ENCODE data around the gene SKAP2. TPM values are rescaled to one million over a fixed set of nuclear protein-coding genes. Genes with fewer than 3 reads are reported as not detected.

Gene SKAP2
- total RNA-seq, 1 experiment from 2014 or later: 9.6 TPM

GRCh38 chr7:26861050-26861449 lies 3.3 kb downstream of the SKAP2 start:
- TF ChIP-seq EZH2 (IDR thresholded peaks at IDR 0.05; ENCODE audit: low read length, unreplicated experiment) (no peak), CTCF (conservative IDR thresholded peaks at IDR 0.05; ENCODE audit: low read depth, low read length) (no peak), EZH2phosphoT487 (IDR thresholded peaks at IDR 0.05; ENCODE audit: borderline replicate concordance, low read length) (no peak)
- Histone ChIP-seq H3K9me2 (replicated peaks; ENCODE audit: low read length) (no peaks in the 10 kb centered on the region), H3K79me2 (ENCODE audit: low read length) (peaks cover 67% of the 10 kb centered on the region), H2AFZ (ENCODE audit: low read length) (no peak overlapping the region), H3K27me3 (ENCODE audit: low read length) (no peaks in the 10 kb centered on the region), H4K20me1 (ENCODE audit: low read length) (no peaks in the 10 kb centered on the region), H3K27ac (ENCODE audit: low read length) (no peak overlapping the region), H3K36me3 (ENCODE audit: low read depth, low read length) (no peaks in the 10 kb centered on the region), H3K4me1 (ENCODE audit: insufficient read depth, low read length) (peaks cover 24% of the 10 kb centered on the region), H3K4me2 (ENCODE audit: low read length) (peak overlapping the region; percentile 28; the same call in 1 of the 2 replicates), H3K4me3 (ENCODE audit: low read length) (no peak overlapping the region), H3K9ac (ENCODE audit: low read length) (no peak overlapping the region), H3K9me3 (ENCODE audit: low read length) (no peaks in the 10 kb centered on the region), H3F3A (ENCODE audit: low read length, unreplicated experiment) (no peaks in the 10 kb centered on the region)
- BruUV-seq (replicated peaks): no TSS peak
- CTCF ChIA-PET: no interaction called here
- POLR2A ChIA-PET (ENCODE audit: unreplicated experiment): interaction anchor here (0.7 kb wide), 1 partner anchor 201 kb away, joined by 5 read pairs; no protein-coding TSS in a partner anchor
- no peak for DNase-seq
- ATAC-seq: no peak
- intact Hi-C loops (cut with micrococcal nuclease): loop anchor here (5.0 kb wide), 3 partner anchors 171 to 494 kb away; no protein-coding TSS in a partner anchor

GRCh38 chr7:26860361-26860760 lies 4.0 kb downstream of the SKAP2 start:
- ChIA-PET CTCF (no interaction called here), POLR2A (ENCODE audit: unreplicated experiment) (interaction anchor here (0.7 kb wide), 1 partner anchor 202 kb away, joined by 5 read pairs; no protein-coding TSS in a partner anchor)
- Histone ChIP-seq H3K27ac (ENCODE audit: low read length) (no peak overlapping the region), H3K9ac (ENCODE audit: low read length) (no peak overlapping the region), H3K9me3 (ENCODE audit: low read length) (no peaks in the 10 kb centered on the region), H3K36me3 (ENCODE audit: low read depth, low read length) (no peaks in the 10 kb centered on the region), H3K4me2 (ENCODE audit: low read length) (peak overlapping the region; percentile 28), H4K20me1 (ENCODE audit: low read length) (no peaks in the 10 kb centered on the region), H2AFZ (ENCODE audit: low read length) (no peak overlapping the region), H3K4me3 (ENCODE audit: low read length) (no peak overlapping the region), H3K9me2 (replicated peaks; ENCODE audit: low read length) (no peaks in the 10 kb centered on the region), H3F3A (ENCODE audit: low read length, unreplicated experiment) (no peaks in the 10 kb centered on the region), H3K27me3 (ENCODE audit: low read length) (no peaks in the 10 kb centered on the region), H3K4me1 (ENCODE audit: insufficient read depth, low read length) (peaks cover 24% of the 10 kb centered on the region), H3K79me2 (ENCODE audit: low read length) (peaks cover 67% of the 10 kb centered on the region)
- peak; percentile 33 for ATAC-seq
- BruUV-seq (replicated peaks): no TSS peak
- intact Hi-C loops (cut with micrococcal nuclease): loop anchor here (1.0 to 5.0 kb wide), 5 partner anchors 172 to 493 kb away; no protein-coding TSS in a partner anchor
- DNase-seq: peak; percentile 77
- TF ChIP-seq EZH2phosphoT487 (IDR thresholded peaks at IDR 0.05; ENCODE audit: borderline replicate concordance, low read length) (no peak), CTCF (conservative IDR thresholded peaks at IDR 0.05; ENCODE audit: low read depth, low read length) (peak; percentile 79), EZH2 (IDR thresholded peaks at IDR 0.05; ENCODE audit: low read length, unreplicated experiment) (no peak)

- Histone ChIP-seq H2AFZ (ENCODE audit: low read length) (no peak overlapping the region), H3F3A (ENCODE audit: low read length, unreplicated experiment) (no peaks in the 10 kb centered on the region), H3K4me2 (ENCODE audit: low read length) (no peak overlapping the region), H3K9me2 (replicated peaks; ENCODE audit: low read length) (no peaks in the 10 kb centered on the region), H3K36me3 (ENCODE audit: low read depth, low read length) (no peaks in the 10 kb centered on the region), H3K4me1 (ENCODE audit: insufficient read depth, low read length) (peaks cover 24% of the 10 kb centered on the region), H4K20me1 (ENCODE audit: low read length) (no peaks in the 10 kb centered on the region), H3K4me3 (ENCODE audit: low read length) (no peak overlapping the region), H3K79me2 (ENCODE audit: low read length) (peaks cover 67% of the 10 kb centered on the region), H3K27me3 (ENCODE audit: low read length) (no peaks in the 10 kb centered on the region), H3K9me3 (ENCODE audit: low read length) (no peaks in the 10 kb centered on the region), H3K9ac (ENCODE audit: low read length) (no peak overlapping the region), H3K27ac (ENCODE audit: low read length) (no peak overlapping the region)
- TF ChIP-seq CTCF (conservative IDR thresholded peaks at IDR 0.05; ENCODE audit: low read depth, low read length) (no peak), EZH2phosphoT487 (IDR thresholded peaks at IDR 0.05; ENCODE audit: borderline replicate concordance, low read length) (no peak), EZH2 (IDR thresholded peaks at IDR 0.05; ENCODE audit: low read length, unreplicated experiment) (no peak)
- no TSS peak for BruUV-seq (replicated peaks)
- intact Hi-C loops (cut with micrococcal nuclease): loop anchor here (1.0 to 5.0 kb wide), 5 partner anchors 173 to 492 kb away; no protein-coding TSS in a partner anchor
- CTCF ChIA-PET: no interaction called here
- POLR2A ChIA-PET (ENCODE audit: unreplicated experiment): no interaction called here
- ATAC-seq (no peak), DNase-seq (no peak)
These were observed 4.7 kb downstream of the SKAP2 start for GRCh38 chr7:26859720-26860119.
